SU-DHL-6 (cell line): ENCODE results near the gene CORO2A.

Experiments used
- H2AFZ ChIP-seq: fragments of 200-600 bp; sonication (generic); 2 replicates; pipeline ENCODE4 v1.6.1; 2014; ENCODE audit warnings: low read depth, mild to moderate bottlenecking, moderate library complexity, mixed read lengths, antibody characterized with exemption, low read length; ENCODE audit not compliant: severe bottlenecking
- H3F3A ChIP-seq: fragments of 200-600 bp; shearing (Covaris generic); 2 replicates; pipeline ENCODE4 v1.6.0; 2016; ENCODE audit warnings: antibody characterized with exemption, mild to moderate bottlenecking; ENCODE audit not compliant: insufficient read depth
- H3K27ac ChIP-seq: fragments of 200-600 bp; sonication (generic); 2 replicates; pipeline ENCODE4 v1.5.1; 2016; ENCODE audit warnings: low read depth, mild to moderate bottlenecking, low read length, moderate library complexity, mixed read lengths
- H3K27me3 ChIP-seq: fragments of 200-600 bp; sonication (generic), shearing (Covaris generic); 2 replicates; pipeline ENCODE4 v1.6.0; 2014; ENCODE audit warnings: mild to moderate bottlenecking, low read length
- H3K36me3 ChIP-seq: fragments of 200-600 bp; sonication (generic); 2 replicates; pipeline ENCODE4 v1.6.1; 2014; ENCODE audit warnings: mild to moderate bottlenecking, low read length, mixed read lengths
- H3K4me2 ChIP-seq: fragments of 300-600, 200-600 bp; shearing (Covaris generic), sonication (generic); 2 replicates; pipeline ENCODE4 v1.6.0; 2014; ENCODE audit warnings: low read length, low read depth, mild to moderate bottlenecking; ENCODE audit not compliant: poor library complexity, severe bottlenecking
- H3K4me3 ChIP-seq: fragments of 200-600 bp; sonication (generic); 2 replicates; pipeline ENCODE4 v1.5.1; 2014; ENCODE audit warnings: antibody characterized with exemption, low read length, mild to moderate bottlenecking, mixed read lengths; ENCODE audit not compliant: insufficient read depth, poor library complexity, severe bottlenecking
- H3K79me2 ChIP-seq: fragments of 200-600 bp; sonication (generic); 2 replicates; pipeline ENCODE4 v1.6.1; 2014; ENCODE audit warnings: mild to moderate bottlenecking, low read length, moderate library complexity; ENCODE audit not compliant: insufficient read depth
- H3K9ac ChIP-seq: fragments of 200-600 bp; sonication (generic); 2 replicates; pipeline ENCODE4 v1.7.0; 2014; ENCODE audit warnings: mild to moderate bottlenecking, low read length
- H3K9me2 ChIP-seq: fragments of 200-600 bp; sonication (generic); replicated peaks from 2 replicates; pipeline ENCODE4 v1.6.1; 2014; ENCODE audit warnings: low read length; ENCODE audit not compliant: insufficient read depth
- H3K9me3 ChIP-seq: fragments of 200-600 bp; sonication (generic); 2 replicates; pipeline ENCODE4 v1.6.1; 2014; ENCODE audit warnings: low read length, mixed read lengths; ENCODE audit not compliant: insufficient read depth
- H4K20me1 ChIP-seq: fragments of 200-600 bp; sonication (generic); 2 replicates; pipeline ENCODE4 v1.6.1; 2014; ENCODE audit warnings: low read depth, mild to moderate bottlenecking, antibody characterized with exemption, low read length, moderate library complexity, mixed read lengths
- CTCF ChIP-seq: fragments of 200-600 bp; sonication (generic); IDR thresholded peaks from one replicate; pipeline ENCODE4 v1.5.1; 2017; ENCODE audit warnings: antibody characterized with exemption, mild to moderate bottlenecking, low read length, moderate library complexity; ENCODE audit not compliant: insufficient read depth, poor library complexity, severe bottlenecking
- EZH2phosphoT487 ChIP-seq: fragments of 200-600 bp; sonication (generic), shearing (Covaris generic); conservative IDR thresholded peaks from 2 replicates; pipeline ENCODE4 v1.6.1; 2018; ENCODE audit warnings: mild to moderate bottlenecking, antibody characterized with exemption, low read length, moderate library complexity, mixed read lengths

Gene CORO2A

DNA sequence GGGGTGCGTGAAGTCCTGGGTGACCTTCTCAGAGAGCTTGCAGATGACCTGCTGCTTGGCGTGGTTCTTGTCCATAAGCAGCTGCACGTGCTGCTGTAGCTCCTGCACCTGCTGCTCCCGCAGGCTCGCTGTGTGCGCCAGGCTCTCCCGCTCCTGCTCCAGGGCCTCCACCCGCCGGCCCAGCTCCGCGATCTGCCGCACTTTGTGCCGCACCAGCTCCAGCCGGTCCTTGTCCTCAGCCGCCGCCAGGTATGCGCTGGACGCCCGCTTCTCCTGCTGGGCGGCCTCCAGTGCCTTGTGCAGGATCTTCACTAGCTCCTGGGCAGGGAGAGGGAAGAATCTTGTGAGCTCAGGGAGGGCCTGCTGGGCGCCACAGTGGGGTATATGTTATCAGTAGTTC is 28.5 kb upstream of the CORO2A start:
- no peaks in the 10 kb centered on the region for H3F3A ChIP-seq
- H3K4me3 ChIP-seq: no peak overlapping the region
- no peaks in the 10 kb centered on the region for H3K9me2 ChIP-seq
- TF ChIP-seq EZH2phosphoT487 (no peak), CTCF (no peak)
- no peaks in the 10 kb centered on the region for H3K9me3 ChIP-seq
- H3K79me2 ChIP-seq: no peaks in the 10 kb centered on the region
- H3K9ac ChIP-seq: no peak overlapping the region
- no peak overlapping the region for H3K4me2 ChIP-seq
- H4K20me1 ChIP-seq: no peaks in the 10 kb centered on the region
- no peaks in the 10 kb centered on the region for H3K36me3 ChIP-seq
- no peak overlapping the region for H3K27ac ChIP-seq
- H3K27me3 ChIP-seq: no peaks in the 10 kb centered on the region
- H2AFZ ChIP-seq: no peak overlapping the region

DNA sequence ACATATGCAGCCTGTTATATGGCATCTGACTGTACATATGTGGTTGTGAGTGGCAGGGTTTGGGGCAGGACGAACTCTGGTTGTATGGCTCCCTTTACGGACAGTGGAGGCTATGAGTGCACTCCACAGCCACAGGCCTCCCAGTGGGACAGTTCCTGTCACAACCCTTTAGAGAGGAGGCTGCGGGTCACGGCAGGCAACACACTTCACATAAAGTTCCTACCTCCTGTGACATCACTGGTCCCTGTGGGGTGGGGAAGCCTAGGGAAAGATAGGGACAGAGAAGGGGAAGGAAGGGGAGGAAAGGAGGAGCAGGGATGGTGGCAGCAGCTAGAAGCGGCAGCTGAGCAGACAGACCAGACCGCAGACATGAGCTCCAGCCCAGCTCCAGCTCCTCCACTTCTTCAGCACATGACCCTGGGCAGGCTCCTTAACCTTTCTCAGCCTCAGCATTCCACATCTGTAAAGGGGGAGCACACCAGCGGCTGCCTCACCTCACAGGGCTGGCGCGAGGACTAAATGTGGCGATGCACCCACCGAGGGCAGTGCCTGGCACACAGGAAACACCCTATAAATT is 27.4 kb upstream of the CORO2A start:
- Histone ChIP-seq H3K27ac (no peak overlapping the region), H3K9me3 (no peaks in the 10 kb centered on the region), H4K20me1 (no peaks in the 10 kb centered on the region), H3K9me2 (no peaks in the 10 kb centered on the region), H2AFZ (no peak overlapping the region), H3K4me3 (no peak overlapping the region), H3K36me3 (no peaks in the 10 kb centered on the region), H3K79me2 (no peaks in the 10 kb centered on the region), H3K9ac (no peak overlapping the region), H3K27me3 (no peaks in the 10 kb centered on the region), H3F3A (no peaks in the 10 kb centered on the region), H3K4me2 (no peak overlapping the region)
- TF ChIP-seq EZH2phosphoT487 (no peak), CTCF (no peak)

- Histone ChIP-seq H2AFZ (no peak overlapping the region), H3K27me3 (no peaks in the 10 kb centered on the region), H3K27ac (no peak overlapping the region), H3K4me2 (no peak overlapping the region), H3K9me3 (no peaks in the 10 kb centered on the region), H4K20me1 (no peaks in the 10 kb centered on the region), H3K9me2 (no peaks in the 10 kb centered on the region), H3K79me2 (no peaks in the 10 kb centered on the region), H3K36me3 (no peaks in the 10 kb centered on the region), H3K4me3 (no peak overlapping the region), H3K9ac (no peak overlapping the region), H3F3A (no peaks in the 10 kb centered on the region)
- TF ChIP-seq CTCF (no peak), EZH2phosphoT487 (no peak)
These were observed 26.9 kb upstream of the CORO2A start for GRCh38 chr9:98219364-98219716.
